GM12891 (cell line): ENCODE results near the gene SLC50A1.

Experiments
- POLR2A ChIP-seq: IDR thresholded peaks from 2 replicates; pipeline ENCODE4 v1.6.1; 2011; ENCODE audit warnings: low read depth, low read length, control low read depth
- POLR2AphosphoS5 ChIP-seq: IDR thresholded peaks from 2 replicates; pipeline ENCODE4 v1.6.1; 2011; ENCODE audit warnings: low read depth, low read length, control low read depth
- TAF1 ChIP-seq: IDR thresholded peaks from 2 replicates; pipeline ENCODE4 v1.6.1; 2011; ENCODE audit warnings: low read depth, low read length, control low read depth

DNA sequence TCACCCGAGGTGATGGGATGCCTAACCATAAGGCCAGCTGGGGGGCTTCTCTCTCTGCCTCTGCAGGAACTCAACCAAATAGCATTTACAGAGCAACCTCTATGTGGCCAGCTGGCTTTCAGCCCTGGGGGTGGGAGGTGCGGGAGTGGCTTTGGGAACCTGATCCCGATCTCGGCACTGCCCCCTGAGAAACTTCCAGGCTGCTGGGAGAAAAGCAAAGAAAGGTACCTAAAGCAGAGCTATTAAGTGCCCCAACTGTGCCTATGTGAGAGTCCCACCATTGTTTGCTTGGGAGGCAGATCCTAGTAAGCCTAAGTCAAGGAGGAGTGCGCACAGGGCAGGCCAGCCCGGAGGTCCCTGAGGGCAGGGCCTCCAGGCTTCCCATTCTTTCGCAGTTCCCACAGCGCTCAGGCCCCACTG lies 30.4 kb downstream of the SLC50A1 start:
- TF ChIP-seq POLR2A (no peak), TAF1 (no peak), POLR2AphosphoS5 (no peak)
